Stimulated activated CD4-positive, alpha-beta T cell treated with anti-CD3 and anti-CD28 coated beads, Interleukin-1b, Interleukin-23, amount 100 ng/mL, for 1 hour (primary cell): ENCODE data around the gene RGS12.

Experiments used
- DNase-seq, 2 donors: peaks; one replicate each; pipeline ENCODE4 v3.0.0-alpha.2; 2020; ENCODE audit warnings: low read depth in 2 of 2

Gene RGS12

GRCh38 chr4:3276986-3277385 is 15.8 kb upstream of the RGS12 start:
- DNase-seq, result no peak

- no peak for DNase-seq
Measured at GRCh38 chr4:3280466-3280865, 12.4 kb upstream of the RGS12 start.

DNA sequence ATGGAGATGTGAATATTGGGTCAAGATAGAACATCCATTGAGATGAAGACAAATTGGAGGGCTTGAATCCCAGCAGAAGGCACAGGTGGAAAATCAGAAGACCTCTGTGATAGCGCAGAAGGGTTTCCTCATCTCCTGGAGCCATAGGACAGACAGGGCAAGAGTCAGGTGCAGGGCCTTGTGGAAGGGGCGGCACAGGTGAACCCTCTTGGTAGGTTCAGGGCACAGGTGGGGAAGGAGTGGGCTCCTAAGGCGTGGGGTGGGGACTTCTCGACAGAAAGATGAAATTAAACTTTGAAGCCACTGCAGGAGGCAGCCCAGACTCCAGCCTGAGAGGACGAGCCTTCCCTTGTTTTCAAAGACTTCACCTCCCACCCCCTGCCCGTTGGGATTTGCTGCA is 9.3 kb upstream of the RGS12 start:
- no peak for DNase-seq

GRCh38 chr4:3283916-3284315 is 8.9 kb upstream of the RGS12 start:
- no peak for DNase-seq

- no peak for DNase-seq
Measured at GRCh38 chr4:3284734-3285557, 7.9 kb upstream of the RGS12 start.

DNA sequence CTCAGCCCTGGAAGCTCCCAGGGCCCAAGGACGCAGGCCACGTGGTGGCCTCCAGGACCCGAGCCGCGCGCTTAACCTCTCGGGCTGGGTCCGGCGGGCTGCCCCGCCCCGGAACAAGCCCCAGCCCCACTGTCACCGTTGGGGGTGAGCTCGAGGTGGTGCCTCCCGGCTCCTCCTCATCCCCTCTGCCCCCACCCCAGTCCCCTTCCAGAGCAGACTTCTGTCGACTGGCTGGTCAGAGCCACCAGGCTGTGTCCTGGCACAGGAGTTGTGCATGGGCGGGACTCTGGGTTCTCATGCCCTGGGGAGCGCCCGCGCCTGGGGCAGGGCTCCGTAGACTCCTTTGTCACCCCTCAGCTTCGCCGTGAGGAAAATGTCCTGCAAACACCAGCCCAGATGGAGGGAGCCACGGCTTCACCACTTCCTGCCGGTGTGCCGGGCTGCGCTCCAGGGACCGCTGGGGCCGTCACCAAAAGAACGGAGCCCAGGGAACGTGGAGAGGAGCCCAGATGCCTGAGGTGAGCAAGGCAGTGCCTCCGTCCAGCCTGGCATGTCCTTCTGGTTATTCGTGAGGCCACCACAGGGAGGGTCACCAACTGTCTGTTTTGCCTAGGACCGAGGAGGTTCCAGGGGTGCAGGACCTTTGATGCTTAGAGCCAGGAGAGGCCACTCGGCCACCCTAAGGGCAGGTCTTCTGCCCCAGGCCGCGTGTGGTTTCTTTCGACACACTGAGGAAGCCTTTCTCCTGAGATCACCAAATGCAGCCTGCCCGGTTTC is 7.1 kb upstream of the RGS12 start:
- no peak for DNase-seq

DNA sequence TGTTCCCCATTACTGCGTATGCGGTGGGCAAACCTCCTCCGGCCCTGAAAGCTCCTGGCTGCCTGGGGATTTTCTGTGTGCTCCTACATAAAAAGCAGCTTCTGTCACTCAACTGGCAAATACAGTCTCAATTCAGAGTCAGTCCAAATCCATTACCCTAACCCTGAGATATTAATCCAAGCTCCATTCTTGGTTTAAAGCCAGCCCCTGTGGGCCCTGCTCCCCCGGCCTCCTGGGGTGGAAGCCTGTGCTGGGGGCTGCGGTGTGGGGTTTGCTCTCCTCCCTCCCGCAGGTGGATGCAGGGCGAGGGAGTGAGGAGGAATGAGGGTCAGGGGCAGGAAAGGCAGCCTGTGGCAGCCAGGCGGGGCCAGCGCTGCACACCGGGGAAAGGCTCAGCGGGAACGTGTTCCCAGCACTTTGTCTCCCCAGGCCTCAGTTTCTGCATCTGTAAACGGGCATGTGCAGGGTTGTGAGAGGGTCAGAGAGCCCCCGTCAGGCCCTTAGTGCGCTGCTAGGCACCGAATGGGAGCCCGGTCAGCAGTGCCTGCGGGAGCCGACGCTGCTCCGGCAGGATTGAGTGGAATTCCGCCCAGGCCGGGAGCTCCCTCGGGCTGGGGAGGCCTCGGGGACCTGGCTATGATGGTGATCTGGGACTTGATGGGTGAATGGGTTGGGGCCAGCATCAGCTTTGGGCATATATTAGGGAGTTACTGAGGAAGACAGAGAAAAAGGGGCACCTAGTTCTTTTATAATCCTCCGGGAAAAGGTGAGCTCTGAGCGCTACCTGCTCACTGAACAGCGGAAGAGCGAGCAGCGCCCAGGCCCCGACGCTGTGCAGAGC is 6.3 kb upstream of the RGS12 start:
- DNase-seq, result no peak

DNA sequence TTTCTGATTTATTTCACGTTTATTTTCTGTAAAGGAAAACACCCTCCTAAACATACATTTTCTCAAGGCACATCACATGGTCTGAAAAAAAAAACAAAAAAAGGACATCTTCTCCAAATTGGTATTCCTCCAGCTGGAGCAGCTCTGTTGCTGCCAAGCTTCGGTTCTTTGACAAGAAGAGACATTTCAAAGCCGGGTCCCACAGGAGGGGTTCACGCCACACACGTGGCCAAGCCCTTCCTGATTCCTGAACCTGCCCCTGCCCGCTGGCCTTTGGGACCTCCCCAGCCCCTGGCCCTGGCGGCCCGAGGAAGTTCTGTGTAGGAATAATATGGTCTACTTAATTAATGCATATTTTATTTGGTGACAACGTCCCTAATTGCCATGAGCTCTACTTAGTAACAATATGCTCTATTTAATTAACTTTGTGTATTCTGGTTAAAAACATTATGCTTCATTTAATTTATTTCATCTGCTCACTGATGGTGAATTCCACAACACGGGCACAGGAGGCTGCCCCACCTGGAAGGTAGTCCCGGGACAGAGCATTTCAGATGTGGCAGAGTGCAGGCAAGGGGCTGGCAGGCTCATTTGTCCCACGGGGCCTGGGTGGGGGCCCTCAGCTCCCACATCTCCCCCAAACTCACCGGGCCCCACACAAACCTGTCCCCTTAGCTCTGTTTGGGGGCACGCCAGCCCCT is 5.4 kb upstream of the RGS12 start:
- DNase-seq, result no peak

- no peak for DNase-seq
Measured at GRCh38 chr4:3287972-3288570, 4.8 kb upstream of the RGS12 start.

- no peak for DNase-seq
Measured at GRCh38 chr4:3288571-3289094, 4.2 kb upstream of the RGS12 start.

DNA sequence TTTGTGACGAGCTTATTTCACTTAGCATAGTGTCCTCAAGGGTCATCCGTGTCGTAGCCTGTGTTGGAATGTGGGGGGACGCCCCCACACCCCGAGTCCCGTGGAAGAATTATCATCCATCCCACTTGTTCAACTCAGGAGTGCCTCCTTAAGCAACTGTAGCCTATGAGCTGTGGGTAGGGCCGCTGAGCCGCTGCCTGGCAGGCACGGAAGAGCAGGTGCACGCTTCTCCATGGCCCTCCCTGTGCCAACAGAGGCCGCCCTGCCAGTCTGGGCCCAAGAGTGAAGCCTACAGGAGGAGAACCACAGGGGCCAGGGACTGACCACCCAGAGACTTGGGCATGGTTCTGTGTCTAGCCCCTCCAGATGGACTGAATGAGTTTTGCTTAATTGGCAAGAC is 2.3 kb upstream of the RGS12 start:
- no peak for DNase-seq

GRCh38 chr4:3290889-3291321 is 1.9 kb upstream of the RGS12 start:
- no peak for DNase-seq

- DNase-seq, result no peak
Measured at GRCh38 chr4:3291411-3291968, 1.3 kb upstream of the RGS12 start.

GRCh38 chr4:3291969-3292570 is 751 bp upstream of the RGS12 start:
- no peak for DNase-seq

DNA sequence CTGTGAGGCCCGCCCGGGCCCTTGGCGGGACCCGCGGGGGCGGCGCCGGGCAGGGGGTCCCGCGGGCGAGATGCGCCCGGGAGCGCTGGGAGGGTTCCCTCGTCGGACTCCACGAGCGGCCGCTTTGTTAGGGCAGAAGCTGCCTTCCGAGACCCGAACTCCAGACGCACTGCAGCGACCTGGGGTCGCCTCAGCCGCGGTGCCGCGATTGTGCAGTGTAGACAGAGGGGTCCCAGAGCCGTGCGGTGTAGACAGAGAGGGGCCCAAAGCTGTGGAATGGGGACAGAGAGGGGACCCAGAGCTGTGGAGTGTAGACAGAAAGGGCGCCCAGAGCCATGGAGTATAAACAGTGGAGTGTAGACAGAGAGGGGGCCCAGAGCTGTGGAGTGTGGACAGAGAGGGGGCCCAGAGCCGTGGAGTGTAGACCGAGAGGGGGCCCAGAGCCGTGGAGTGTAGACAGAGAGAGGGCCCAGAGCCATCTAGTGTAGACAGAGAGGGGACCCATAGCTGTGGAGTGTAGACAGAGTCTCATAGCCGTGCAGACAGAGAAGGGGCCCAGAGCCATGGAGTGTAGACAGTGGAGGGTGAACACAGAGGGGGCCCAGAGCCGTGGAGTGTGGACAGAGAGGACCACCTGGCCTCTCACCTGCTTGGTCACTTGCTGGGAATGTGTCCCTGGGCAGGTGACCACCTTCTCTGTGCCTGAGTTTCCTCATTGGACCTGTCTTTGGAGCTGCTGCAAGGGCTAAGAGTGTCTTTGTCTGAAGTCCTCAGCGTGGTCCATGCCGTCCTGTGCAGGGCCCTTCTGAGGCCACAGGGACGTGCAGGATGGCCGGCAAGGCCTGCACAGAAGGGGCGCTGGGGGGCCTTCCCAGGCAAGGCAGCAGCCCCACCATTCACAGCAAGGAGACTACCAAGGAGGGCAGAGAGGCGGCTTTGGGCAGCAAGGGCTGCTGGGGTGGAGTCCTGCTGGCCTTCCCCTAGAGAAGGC is 875 bp downstream of the RGS12 start:
- no peak for DNase-seq

DNA sequence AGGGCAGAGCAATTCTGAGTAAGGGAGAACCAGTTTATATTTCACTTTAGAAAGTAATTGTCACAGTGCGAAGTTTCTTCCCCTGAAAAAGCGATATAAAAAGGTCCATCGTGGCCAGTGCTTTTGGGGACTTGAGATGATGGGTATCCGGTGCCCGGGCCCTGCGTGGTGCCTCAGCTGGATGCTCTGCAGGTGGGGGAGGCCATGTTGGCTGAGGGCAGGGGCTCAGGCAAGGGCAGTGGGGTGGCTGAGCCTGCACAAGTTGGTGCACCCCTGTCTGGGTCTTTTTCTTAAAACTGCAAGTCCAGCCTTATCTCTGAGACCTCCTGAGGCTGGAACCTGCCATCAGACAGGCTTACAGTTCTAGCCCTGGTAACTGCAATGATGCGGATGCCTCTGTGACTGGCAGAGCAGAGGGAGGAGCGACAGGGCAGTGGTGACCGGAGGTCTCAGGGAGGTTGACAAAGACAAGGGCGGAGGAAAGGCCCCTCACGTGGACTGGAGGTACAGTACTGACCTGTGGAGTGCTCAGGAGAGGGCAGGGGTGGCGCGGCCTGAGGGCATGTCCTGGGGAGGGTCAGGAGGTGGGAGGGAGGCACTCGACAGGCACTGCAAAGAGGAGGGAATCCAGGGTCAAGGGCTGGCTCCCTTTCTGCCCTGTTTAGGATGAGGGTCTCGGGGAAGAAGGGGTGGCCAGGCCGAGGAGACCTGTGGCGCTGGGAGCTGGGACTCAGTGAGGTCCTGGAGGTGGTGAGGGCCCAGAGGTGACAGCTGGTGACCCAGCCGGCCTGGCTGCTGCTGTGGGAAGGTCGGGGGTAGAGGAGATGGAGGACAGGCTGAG is 1.8 kb downstream of the RGS12 start:
- DNase-seq, result no peak

- DNase-seq, result no peak
Measured at GRCh38 chr4:3295837-3296624, 3.2 kb downstream of the RGS12 start.
